Raji (cell line): ENCODE data around the gene ENDOU.

Experiments
- POLR2A ChIP-seq: IDR thresholded peaks from 2 replicates; pipeline ENCODE4 v1.6.1; 2011; ENCODE audit warnings: low read depth, low read length, control low read depth; ENCODE audit not compliant: insufficient read depth

ENDOU gene

DNA sequence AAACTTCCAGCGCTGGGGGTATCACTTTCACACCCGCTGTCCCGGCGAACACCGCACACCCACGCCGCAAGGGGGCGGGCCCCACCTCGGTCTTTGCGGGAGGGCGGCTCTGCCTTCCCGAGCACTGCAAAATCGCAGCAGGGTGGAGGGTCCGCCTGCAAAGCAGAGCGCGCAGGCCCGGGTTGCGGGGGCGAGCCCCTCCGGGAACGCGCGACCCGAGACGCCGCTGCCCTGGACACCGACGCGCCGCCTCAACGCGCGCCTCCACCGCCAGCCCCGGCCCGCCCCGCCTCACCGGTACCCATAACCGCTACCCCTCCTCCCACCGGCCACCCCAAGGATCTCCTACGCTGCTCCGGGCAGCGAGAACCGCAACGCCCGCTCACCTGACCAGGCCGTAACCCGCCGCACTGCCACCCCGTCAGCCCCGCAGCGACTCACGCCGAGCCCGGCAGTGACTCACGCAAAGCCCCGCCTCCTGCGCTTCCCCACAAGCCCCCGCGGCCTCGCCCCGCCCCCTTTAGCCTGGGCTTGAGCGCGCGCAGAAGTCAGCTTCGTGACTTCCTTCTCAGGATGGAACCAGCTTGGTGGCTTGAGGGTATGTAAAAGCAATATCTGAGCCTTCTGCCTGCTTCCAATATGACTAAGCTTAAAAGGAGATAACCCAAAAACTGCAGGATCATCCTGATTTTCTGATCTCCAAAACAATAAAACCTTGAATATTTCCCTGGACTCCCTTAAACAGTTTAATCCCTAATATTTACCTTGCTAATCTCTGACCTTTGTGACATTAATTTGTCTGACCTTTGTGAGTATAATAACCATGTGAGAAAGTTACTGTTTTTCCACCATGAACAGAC, 19.5 kb downstream of the ENDOU start, which contains the start of gene RPAP3:
TSS of gene RPAP3 (minus strand) at position 465 of the 860 bp plus-strand sequence. CDS start 3,190 bp downstream, outside the sequence.
- peak; percentile 95 for TF ChIP-seq POLR2A

DNA sequence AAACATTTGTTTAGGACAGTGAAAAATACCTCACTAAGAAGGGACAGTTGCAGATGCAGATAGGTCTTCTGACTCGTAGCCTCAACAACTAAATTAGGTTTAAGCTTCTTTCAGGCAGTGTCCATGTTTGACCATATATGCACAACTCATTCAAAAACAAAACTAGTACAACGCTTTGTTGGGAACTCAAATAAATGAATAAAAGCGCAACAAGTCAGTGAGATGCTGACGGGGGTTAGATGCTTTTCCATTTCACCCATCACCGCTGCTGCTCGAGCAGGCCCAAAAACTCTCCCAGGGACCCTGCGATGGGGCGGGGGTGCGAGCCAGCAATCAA, 20.1 kb downstream of the ENDOU start:
- no peak for TF ChIP-seq POLR2A

DNA sequence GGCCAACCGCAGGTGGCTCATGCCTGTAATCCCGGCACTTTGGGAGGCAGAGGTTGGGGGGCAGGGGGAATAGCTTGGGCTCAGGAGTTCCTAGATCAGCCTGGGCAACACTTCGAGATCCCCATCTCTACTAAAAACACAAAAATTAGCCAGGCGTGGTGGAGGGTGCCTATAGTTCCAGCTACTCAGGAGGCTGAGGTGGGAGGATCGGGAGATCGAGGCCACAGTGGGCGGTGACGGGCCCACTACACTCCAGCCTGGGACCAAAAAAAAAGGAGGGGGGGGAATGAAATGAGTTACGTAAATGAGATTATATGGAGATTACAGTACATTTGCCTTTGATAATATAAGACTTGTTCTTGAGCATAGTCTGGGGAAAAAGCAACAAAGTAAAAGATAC, 20.6 kb downstream of the ENDOU start:
- no peak for TF ChIP-seq POLR2A

DNA sequence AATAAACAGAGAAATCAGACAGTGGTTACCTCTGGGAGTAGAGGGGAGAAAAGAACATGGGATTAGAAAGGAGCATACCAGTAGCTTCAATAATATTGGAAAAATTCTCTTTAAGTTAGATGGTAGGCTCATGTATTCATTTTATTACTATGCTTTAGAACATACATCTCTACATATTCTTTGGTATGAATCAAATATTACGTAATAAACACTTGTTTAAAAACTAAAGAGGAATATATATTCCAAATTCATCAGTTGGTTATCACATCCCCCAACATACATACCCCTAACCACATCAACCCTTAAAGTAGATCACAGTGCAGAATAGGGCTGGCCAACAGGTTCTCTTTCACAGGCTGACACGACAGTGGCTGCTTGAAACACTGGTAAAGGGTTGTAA, 25.0 kb downstream of the ENDOU start:
- TF ChIP-seq POLR2A = no peak

DNA sequence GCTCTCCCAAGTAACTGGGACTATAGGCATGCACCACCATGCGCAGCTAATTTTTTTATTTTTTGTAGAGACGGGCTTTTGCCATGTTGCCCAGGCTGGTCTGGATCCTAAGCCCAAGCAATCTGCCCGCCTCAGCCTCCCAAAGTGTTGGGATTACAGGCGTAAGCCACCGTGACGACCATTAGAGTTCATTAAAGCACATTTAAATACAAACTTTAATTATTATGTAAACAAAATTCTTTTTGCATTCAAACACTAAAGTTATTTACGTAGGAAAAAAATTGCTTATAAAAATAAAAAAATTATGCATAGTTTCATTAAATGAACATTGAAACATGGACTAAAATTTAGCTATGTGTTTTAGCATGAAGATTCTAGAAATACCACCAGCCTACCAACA, 26.7 kb downstream of the ENDOU start:
- TF ChIP-seq POLR2A = no peak

DNA sequence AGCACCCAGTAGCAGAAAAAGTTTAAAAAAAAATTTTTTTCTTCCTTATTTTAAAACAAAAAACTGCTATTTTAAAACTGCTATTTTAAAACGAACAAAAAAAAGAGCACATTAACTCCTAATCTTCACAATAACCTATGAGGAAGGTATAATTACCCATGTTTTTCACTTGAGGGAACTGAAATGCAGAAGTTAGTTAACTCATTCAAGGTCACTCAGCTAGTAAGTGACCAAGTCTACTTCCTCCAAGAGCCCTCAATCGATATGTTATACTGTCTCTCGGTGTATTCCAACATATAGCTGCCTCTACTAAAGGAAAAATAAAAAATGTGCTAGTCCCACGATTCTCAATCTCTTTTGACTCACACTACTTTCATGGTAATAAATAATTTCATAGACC, 27.2 kb downstream of the ENDOU start:
- no peak for TF ChIP-seq POLR2A

DNA sequence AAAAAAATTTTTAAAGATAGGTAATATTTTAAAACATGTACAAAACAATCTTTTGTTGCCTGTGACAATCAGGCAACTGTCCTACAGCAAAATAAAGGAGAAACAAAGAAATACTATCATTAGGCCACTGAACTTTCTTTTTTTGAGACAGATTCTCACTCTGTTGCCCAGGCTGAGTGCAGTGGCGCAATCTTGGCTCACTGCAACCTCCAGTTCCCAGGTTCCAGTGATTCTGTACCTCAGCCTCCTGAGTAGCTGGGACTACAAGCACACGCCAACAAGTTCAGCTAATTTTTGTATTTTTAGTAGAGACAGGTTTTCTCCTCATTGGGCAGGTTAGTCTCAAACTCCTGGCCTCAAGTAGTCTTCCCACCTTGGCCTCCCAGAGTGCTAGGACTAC, 36.1 kb downstream of the ENDOU start:
- no peak for TF ChIP-seq POLR2A

DNA sequence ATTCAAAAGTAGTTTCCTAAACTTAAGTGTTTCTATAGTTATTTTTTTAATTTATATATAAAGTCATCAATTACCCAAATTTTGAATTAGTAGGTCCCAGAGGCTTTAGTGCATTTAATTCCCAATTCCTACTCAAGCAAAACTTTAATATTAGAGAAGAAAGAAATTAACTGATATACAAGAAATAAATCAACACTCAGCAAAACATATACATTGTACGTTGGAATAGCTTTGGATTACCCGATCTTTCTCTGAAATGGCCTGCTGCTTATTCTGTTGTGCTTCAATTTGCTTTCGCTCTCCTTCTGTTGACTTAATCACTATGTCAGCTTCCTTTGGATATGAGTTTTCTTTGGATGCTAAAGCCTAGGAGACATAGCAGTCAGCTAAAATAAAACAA, 37.7 kb downstream of the ENDOU start:
- no peak for TF ChIP-seq POLR2A

DNA sequence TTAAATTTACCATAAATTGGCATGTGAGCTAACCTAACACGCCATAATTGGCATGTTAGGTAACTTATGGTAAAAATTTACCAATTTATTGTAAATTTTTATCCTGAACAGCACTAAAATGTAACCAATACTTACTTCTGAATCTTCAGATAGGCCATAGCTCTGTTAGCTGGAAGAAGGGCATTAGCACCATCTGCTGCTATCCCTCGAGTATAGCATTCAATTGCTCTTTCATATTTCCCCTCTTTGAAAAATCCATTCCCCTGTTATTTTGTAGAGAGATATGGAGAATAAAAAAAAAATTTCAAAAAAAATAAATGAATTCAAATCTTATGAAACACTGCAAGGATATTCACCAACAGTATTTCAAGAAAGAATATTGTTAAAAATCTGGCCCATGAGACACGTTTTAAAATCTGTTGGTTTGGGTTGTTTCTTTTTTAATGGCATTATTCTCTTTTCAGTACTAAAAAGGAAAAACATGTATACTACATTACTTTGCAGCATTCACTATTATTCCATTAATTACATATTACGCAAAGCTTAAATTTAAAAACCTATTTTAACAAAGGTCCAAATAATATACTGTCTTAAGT, 38.5 kb downstream of the ENDOU start:
- no peak for TF ChIP-seq POLR2A

DNA sequence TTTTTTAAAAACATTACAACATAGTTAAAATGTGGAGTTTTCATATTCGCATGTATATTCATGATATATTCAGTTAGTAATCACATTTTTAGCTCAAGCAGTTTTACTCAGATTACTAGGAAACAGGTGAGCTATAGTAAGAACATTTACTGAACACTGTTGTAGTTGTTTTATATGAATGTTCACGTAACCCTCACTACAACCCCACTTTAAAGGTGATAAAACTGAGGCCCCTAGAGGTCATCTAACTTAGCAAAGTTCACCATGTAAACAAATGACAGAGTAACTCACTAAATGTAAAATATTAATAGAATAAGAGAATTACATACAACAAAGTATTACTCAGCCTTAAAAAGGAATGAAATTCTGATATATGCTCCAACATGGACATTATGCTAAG, 45.5 kb downstream of the ENDOU start:
- no peak for TF ChIP-seq POLR2A

DNA sequence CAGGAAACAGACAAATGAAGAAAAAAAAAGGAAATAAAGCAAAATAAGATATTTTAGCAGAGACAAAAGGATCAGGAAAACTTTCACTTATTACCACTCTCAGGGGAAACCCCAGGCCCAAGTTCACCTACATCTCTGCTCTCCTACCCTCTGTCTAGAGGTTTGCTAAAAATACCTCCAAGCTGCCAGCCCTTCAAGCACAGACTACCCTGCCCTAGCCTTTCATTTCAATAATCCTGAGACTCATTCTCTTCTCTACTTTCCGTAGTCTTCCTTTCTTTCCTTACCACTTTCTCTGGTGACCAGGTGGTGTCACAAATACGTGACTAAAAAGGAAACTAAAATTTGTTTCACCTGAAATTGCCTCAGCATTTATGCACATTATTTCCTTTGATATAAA, 53.2 kb downstream of the ENDOU start:
- no peak for TF ChIP-seq POLR2A
